WTC11 (cell line): ENCODE measurements around the gene PTPA.

Source experiments
- CTCF ChIP-seq: fragments of 200-600 bp; IDR thresholded peaks from 2 replicates; pipeline ENCODE4 v1.8.0; 2022; ENCODE audit warnings: antibody characterized with exemption
- ELF4 ChIP-seq: sonication (generic); formaldehyde crosslinking; IDR thresholded peaks from 2 replicates; pipeline ENCODE4 v1.8.1; 2022; ENCODE audit warnings: low read depth, mild to moderate bottlenecking, moderate library complexity, missing genetic modification reagents
- ETV6 ChIP-seq: sonication (generic); formaldehyde crosslinking; IDR thresholded peaks from 2 replicates; pipeline ENCODE4 v1.8.1; 2022; ENCODE audit warnings: mild to moderate bottlenecking, missing genetic modification reagents
- FOXJ3 ChIP-seq: sonication (generic); formaldehyde crosslinking; IDR thresholded peaks from 2 replicates; pipeline ENCODE4 v1.9.0; 2021; ENCODE audit warnings: missing genetic modification reagents, mild to moderate bottlenecking, borderline replicate concordance
- MAX ChIP-seq: sonication (generic); formaldehyde crosslinking; IDR thresholded peaks from 2 replicates; pipeline ENCODE4 v1.8.0; 2022; ENCODE audit warnings: mild to moderate bottlenecking, missing genetic modification reagents
- NFYB ChIP-seq: sonication (generic); formaldehyde crosslinking; conservative IDR thresholded peaks from 2 replicates; pipeline ENCODE4 v1.8.0; 2022; ENCODE audit warnings: low read depth, missing genetic modification reagents
- PRRX2 ChIP-seq: fragments of 250-450 bp; sonication (Bioruptor Pico); IDR thresholded peaks from 2 replicates; pipeline ENCODE4 v1.8.0; 2021; ENCODE audit warnings: mild to moderate bottlenecking
- TCF7 ChIP-seq: sonication (generic); formaldehyde crosslinking; IDR thresholded peaks from 2 replicates; pipeline ENCODE4 v1.8.0; 2022; ENCODE audit warnings: mild to moderate bottlenecking, low read depth, missing genetic modification reagents, moderate library complexity
- TEAD1 ChIP-seq: sonication (generic); formaldehyde crosslinking; IDR thresholded peaks from 2 replicates; pipeline ENCODE4 v1.8.0; 2022; ENCODE audit warnings: mild to moderate bottlenecking, missing genetic modification reagents
- ZNF121 ChIP-seq: sonication (generic); formaldehyde crosslinking; IDR thresholded peaks from 2 replicates; pipeline ENCODE4 v1.8.0; 2023; ENCODE audit warnings: missing genetic modification reagents

- no peak for TF ChIP-seq CTCF
- no peak for TF ChIP-seq TCF7
- no peak for TF ChIP-seq NFYB (CRISPR knock-in tag)
- no peak for TF ChIP-seq MAX (CRISPR knock-in tag)
- no peak for TF ChIP-seq TEAD1 (CRISPR knock-in tag)
- no peak for TF ChIP-seq ETV6
- TF ChIP-seq ZNF121 (CRISPR knock-in tag) = no peak
- TF ChIP-seq PRRX2 (CRISPR knock-in tag) = no peak
- no peak for TF ChIP-seq ELF4 (CRISPR knock-in tag)
- no peak for TF ChIP-seq FOXJ3 (CRISPR knock-in tag)
Observed at GRCh38 chr9:129130791-129131190, 19.6 kb downstream of the PTPA start.
